Right lobe of liver (tissue), 4 donors: Measurements from ENCODE around the gene MRPL20.

ENCODE experiments used
- POLR2A ChIP-seq: fragments of 450-650 bp; IDR thresholded peaks from one replicate; pipeline ENCODE4 v1.6.1; 2017; ENCODE audit warnings: antibody characterized with exemption, mild to moderate bottlenecking
- TF ChIP-seq, protein P1 (sequence below), 4 donors: fragments of 200-600 bp in 3 of 4; fragments of 450-650 bp in 1 of 4; IDR thresholded peaks; one replicate each; pipeline versions ENCODE4 v1.5.1 to v1.8.0; 2016 to 2022; ENCODE audit warnings: antibody characterized with exemption in 4 of 4, mild to moderate bottlenecking in 2 of 4
- donor health status: DM: no; HTN: no; CAD: no.
- donor health status: DM: no; HTN: no; CAD: no.
- donor health status: DM: no; HTN: yes; CAD: no.

DNA sequence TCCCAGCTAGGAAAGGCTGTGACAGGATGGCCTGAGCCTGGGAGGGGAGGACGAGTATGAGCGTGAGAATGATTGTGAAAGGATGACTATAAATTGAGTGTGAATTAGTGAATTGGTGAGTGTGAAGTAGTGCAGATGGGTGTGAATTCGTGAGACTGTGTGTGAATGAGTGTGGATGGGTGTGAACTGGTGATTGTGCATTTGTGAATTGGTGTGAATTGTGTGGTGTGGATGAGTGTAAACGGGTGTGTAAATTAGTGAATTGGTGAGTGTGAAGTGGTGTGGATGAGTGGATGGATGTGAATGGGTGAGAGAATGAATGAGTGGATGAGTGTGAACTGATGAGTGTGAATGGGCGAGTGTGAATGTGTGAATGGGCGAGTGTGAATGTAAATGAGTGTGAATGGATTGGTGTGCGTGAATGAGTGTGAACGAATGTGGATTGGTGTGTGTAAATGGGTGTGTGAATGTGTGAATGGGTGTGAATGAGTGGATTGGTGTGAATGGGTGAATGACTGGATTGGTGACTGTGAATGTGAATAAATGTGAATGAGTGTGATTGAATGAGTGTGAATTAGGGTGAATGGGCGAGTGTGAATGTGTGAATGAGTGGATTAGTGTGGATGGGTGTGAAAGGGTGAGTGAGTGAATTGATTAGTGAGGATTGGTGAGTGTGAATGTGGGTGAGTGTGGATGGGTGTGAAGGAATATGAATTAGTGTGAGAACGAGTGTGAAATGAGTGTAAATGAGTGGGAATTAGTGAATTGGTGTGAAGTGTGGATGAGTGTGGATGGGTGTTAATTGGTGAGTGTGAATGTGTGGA lies 41.0 kb downstream of the MRPL20 start:
- TF ChIP-seq, protein P1, sequence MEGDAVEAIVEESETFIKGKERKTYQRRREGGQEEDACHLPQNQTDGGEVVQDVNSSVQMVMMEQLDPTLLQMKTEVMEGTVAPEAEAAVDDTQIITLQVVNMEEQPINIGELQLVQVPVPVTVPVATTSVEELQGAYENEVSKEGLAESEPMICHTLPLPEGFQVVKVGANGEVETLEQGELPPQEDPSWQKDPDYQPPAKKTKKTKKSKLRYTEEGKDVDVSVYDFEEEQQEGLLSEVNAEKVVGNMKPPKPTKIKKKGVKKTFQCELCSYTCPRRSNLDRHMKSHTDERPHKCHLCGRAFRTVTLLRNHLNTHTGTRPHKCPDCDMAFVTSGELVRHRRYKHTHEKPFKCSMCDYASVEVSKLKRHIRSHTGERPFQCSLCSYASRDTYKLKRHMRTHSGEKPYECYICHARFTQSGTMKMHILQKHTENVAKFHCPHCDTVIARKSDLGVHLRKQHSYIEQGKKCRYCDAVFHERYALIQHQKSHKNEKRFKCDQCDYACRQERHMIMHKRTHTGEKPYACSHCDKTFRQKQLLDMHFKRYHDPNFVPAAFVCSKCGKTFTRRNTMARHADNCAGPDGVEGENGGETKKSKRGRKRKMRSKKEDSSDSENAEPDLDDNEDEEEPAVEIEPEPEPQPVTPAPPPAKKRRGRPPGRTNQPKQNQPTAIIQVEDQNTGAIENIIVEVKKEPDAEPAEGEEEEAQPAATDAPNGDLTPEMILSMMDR (IDR thresholded peaks at IDR 0.05): no peak
- TF ChIP-seq POLR2A: no peak
